Fibroblast of mammary gland (primary cell): ENCODE measurements around the gene SPACA7.

Experiments used
- DNase-seq: peaks from one replicate; pipeline ENCODE4 v3.0.0-alpha.2; 2010; ENCODE audit warnings: low read depth
- H3K4me3 ChIP-seq: 2 replicates; pipeline ENCODE4 v1.5.1; 2011; ENCODE audit warnings: low read depth, mild to moderate bottlenecking, low read length, moderate library complexity; ENCODE audit not compliant: control insufficient read depth
- CTCF ChIP-seq: conservative IDR thresholded peaks from 2 replicates; pipeline ENCODE4 v1.5.1; 2011; ENCODE audit warnings: low read depth, low read length, inconsistent platforms; ENCODE audit not compliant: control insufficient read depth, insufficient read depth

The SPACA7 gene

GRCh38 chr13:112342841-112343361 lies 33.3 kb upstream of the SPACA7 start:
- H3K4me3 ChIP-seq, result no peak overlapping the region
- no peak for TF ChIP-seq CTCF
- DNase-seq, result no peak

- TF ChIP-seq CTCF, result no peak
- no peak overlapping the region for H3K4me3 ChIP-seq
These were observed 32.6 kb upstream of the SPACA7 start for GRCh38 chr13:112343591-112343990.

GRCh38 chr13:112345826-112346172 lies 30.4 kb upstream of the SPACA7 start:
- no peak for TF ChIP-seq CTCF
- H3K4me3 ChIP-seq, result no peak overlapping the region
- DNase-seq, result no peak

More at GRCh38 chr13:112343591-112343990, 32.6 kb upstream of the SPACA7 start:
- no peak for DNase-seq

- TF ChIP-seq CTCF, result no peak
- no peak for DNase-seq
- H3K4me3 ChIP-seq, result no peak overlapping the region
These were observed 29.8 kb upstream of the SPACA7 start for GRCh38 chr13:112346173-112346898.

GRCh38 chr13:112346899-112347229 lies 29.3 kb upstream of the SPACA7 start:
- DNase-seq, result no peak
- no peak for TF ChIP-seq CTCF
- H3K4me3 ChIP-seq, result no peak overlapping the region

- no peak for TF ChIP-seq CTCF
- no peak for DNase-seq
- H3K4me3 ChIP-seq, result no peak overlapping the region
These were observed 28.2 kb upstream of the SPACA7 start for GRCh38 chr13:112347986-112348385.

GRCh38 chr13:112348642-112349345 lies 27.4 kb upstream of the SPACA7 start:
- no peak for TF ChIP-seq CTCF
- DNase-seq, result no peak
- H3K4me3 ChIP-seq, result no peak overlapping the region
